Neural crest cell (in vitro differentiated cells): Measurements from ENCODE around the gene BRPF3. TPM values are rescaled to one million over a fixed set of nuclear protein-coding genes. Genes with fewer than 3 reads are reported as not detected.

Experiments
- DNase-seq: peaks from one replicate; pipeline ENCODE4 v3.0.0; 2021; ENCODE audit warnings: low read depth, mixed read lengths, low spot score
- H3K27ac Mint-ChIP-seq: one replicate; pipeline ENCODE4 v1.8.0; 2021; ENCODE audit warnings: mild to moderate bottlenecking, mixed read lengths; ENCODE audit not compliant: unreplicated experiment
- H3K27me3 Mint-ChIP-seq: 2 replicates; pipeline ENCODE4 v1.8.0; 2021; ENCODE audit warnings: low read depth, mild to moderate bottlenecking, mixed read lengths
- H3K36me3 Mint-ChIP-seq: 2 replicates; pipeline ENCODE4 v1.8.0; 2021; ENCODE audit warnings: low read depth, mild to moderate bottlenecking, mixed read lengths
- H3K4me1 Mint-ChIP-seq: 2 replicates; pipeline ENCODE4 v1.8.0; 2021; ENCODE audit warnings: mixed read lengths
- H3K4me3 Mint-ChIP-seq: one replicate; pipeline ENCODE4 v1.8.0; 2021; ENCODE audit warnings: mild to moderate bottlenecking, mixed read lengths
- H3K9me3 Mint-ChIP-seq: 2 replicates; pipeline ENCODE4 v1.8.0; 2021; ENCODE audit warnings: mixed read lengths
- total RNA-seq: library from RNA; stranded (reverse); gene quantifications from 2 replicates; pipeline ENCODE4 v1.2.1, GENCODE V29; 2021
- TF ChIP-seq, protein P1 (sequence below): fragments of 200-600 bp; sonication (generic); conservative IDR thresholded peaks from 2 replicates; pipeline ENCODE4 v1.5.0; 2021; ENCODE audit warnings: antibody characterized with exemption, mild to moderate bottlenecking

Gene BRPF3
- total RNA-seq, 1 donor from 2014 or later = 57.3 TPM

DNA sequence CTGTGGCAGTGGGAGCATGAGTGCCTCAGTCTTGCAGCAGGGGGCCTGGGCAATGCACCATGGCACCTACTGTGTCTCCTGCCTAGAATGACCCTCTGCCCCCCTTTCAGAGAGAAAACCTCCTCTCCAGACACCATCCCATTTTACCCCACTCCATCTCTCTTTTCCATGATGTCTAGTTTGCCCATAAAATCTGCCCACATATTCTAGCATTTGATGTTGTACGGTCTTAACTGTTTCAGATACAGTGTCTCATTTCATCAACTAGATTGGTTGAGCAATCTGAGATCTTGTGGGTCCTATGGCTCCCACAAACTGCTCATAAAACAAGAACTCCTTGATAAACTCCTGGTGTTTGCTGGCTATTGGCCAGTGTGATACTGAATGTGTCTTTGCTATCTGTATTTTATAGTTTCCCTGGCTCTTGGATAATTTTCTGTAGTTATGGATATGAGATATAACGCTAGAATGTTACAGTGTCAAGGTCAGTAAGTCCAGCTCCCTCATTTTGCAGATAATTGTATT lies 81.5 kb downstream of the BRPF3 start:
- TF ChIP-seq, protein P1, sequence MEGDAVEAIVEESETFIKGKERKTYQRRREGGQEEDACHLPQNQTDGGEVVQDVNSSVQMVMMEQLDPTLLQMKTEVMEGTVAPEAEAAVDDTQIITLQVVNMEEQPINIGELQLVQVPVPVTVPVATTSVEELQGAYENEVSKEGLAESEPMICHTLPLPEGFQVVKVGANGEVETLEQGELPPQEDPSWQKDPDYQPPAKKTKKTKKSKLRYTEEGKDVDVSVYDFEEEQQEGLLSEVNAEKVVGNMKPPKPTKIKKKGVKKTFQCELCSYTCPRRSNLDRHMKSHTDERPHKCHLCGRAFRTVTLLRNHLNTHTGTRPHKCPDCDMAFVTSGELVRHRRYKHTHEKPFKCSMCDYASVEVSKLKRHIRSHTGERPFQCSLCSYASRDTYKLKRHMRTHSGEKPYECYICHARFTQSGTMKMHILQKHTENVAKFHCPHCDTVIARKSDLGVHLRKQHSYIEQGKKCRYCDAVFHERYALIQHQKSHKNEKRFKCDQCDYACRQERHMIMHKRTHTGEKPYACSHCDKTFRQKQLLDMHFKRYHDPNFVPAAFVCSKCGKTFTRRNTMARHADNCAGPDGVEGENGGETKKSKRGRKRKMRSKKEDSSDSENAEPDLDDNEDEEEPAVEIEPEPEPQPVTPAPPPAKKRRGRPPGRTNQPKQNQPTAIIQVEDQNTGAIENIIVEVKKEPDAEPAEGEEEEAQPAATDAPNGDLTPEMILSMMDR = no peak
- no peaks in the 10 kb centered on the region for H3K36me3 Mint-ChIP-seq
- DNase-seq = no peak
- no peak overlapping the region for H3K27ac Mint-ChIP-seq
- H3K4me1 Mint-ChIP-seq = no peaks in the 10 kb centered on the region
- H3K27me3 Mint-ChIP-seq = peaks cover 57% of the 10 kb centered on the region
- H3K9me3 Mint-ChIP-seq = no peaks in the 10 kb centered on the region
- no peak overlapping the region for H3K4me3 Mint-ChIP-seq

DNA sequence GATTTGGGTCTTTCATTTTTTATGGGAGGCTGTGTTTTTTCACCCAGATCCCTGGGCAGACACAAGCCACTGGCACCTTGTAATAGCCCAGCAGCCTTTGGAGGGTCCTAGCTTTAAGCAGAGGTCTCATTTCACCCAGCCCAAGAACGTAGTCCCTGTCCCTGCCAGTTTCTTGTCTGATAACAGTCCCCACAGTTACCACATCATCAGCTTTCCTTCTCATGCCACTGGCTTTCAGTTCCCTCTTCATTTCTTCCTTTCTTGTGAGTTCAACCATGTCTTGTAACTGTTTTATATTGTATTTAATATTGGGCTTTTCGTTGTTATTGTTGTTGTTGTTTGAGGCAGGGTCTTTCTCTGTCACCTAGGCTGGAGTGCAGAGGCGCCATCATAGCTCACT lies 83.9 kb downstream of the BRPF3 start:
- H3K4me3 Mint-ChIP-seq = no peak overlapping the region
- no peaks in the 10 kb centered on the region for H3K36me3 Mint-ChIP-seq
- no peak overlapping the region for H3K27ac Mint-ChIP-seq
- no peaks in the 10 kb centered on the region for H3K9me3 Mint-ChIP-seq
- TF ChIP-seq, protein P1 = no peak
- H3K27me3 Mint-ChIP-seq = peaks cover 63% of the 10 kb centered on the region
- DNase-seq = no peak
- H3K4me1 Mint-ChIP-seq = peaks cover 3% of the 10 kb centered on the region

DNA sequence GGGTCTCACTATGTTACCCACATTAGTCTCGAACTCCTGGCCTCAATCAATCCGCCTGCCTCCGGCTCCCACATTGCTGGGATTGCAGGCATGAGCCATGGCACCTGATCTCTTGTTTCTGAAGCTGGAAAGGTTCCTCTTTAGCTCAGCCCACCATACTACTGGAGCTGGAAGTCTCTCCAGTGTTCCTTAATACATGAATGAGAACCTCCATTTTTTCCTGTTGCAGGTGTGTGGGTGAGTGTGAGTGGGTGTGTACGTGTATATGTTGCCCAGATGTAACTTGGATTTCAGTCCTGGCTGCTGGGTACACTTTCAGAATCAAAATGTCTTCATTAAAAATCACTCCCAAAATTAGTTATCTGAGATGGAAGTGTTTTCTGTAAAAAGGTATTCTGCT lies 84.4 kb downstream of the BRPF3 start:
- peaks cover 8% of the 10 kb centered on the region for H3K4me1 Mint-ChIP-seq
- DNase-seq = no peak
- H3K27me3 Mint-ChIP-seq = peaks cover 68% of the 10 kb centered on the region
- H3K4me3 Mint-ChIP-seq = no peak overlapping the region
- no peaks in the 10 kb centered on the region for H3K36me3 Mint-ChIP-seq
- H3K9me3 Mint-ChIP-seq = no peaks in the 10 kb centered on the region
- TF ChIP-seq, protein P1 = no peak
- H3K27ac Mint-ChIP-seq = no peak overlapping the region

Other genes with a start within 250 kb of the BRPF3 start
- gene SLC26A8, start 172.1 kb upstream of the BRPF3 start, total RNA-seq = 0.14 and 0.33 TPM in 2 replicates
- gene MAPK14, start 168.9 kb upstream of the BRPF3 start, total RNA-seq = 31.6 and 34.0 TPM in 2 replicates
- gene MAPK13, start 66.2 kb upstream of the BRPF3 start, total RNA-seq = 2.0 TPM in 2 replicates
- gene PNPLA1, start 73.3 kb downstream of the BRPF3 start, total RNA-seq = not detected in 2 replicates
- not detected in 2 replicates for gene BNIP5, start 140.1 kb downstream of the BRPF3 start, total RNA-seq
- gene ETV7, start 190.9 kb downstream of the BRPF3 start, total RNA-seq = not detected in 2 replicates
- gene PXT1, start 246.1 kb downstream of the BRPF3 start, total RNA-seq = 0.14 TPM in 1 of 2 replicates, not detected in the other
- gene KCTD20, start 246.3 kb downstream of the BRPF3 start, total RNA-seq = 48.1 and 52.5 TPM in 2 replicates